HepG2 (cell line): ENCODE measurements around the gene NAXD. TPM values are rescaled to one million over a fixed set of nuclear protein-coding genes. Genes with fewer than 3 reads are reported as not detected.
A peak's percentile ranks its signal among the peaks of the same experiment; 100 is the strongest.

Experiments used
- AHR ChIP-seq: IDR thresholded peaks from 2 replicates; pipeline ENCODE4 v1.6.1; 2018; ENCODE audit warnings: missing genetic modification reagents, missing compliant biosample characterization
- BRD4 ChIP-seq: sonication (generic); formaldehyde crosslinking; IDR thresholded peaks from 2 replicates; pipeline ENCODE4 v1.4.0; 2020; ENCODE audit warnings: missing genetic modification reagents
- CEBPG ChIP-seq: IDR thresholded peaks from 2 replicates; pipeline ENCODE4 v1.6.1; 2016
- DR1 ChIP-seq: sonication (generic); formaldehyde crosslinking; IDR thresholded peaks from 2 replicates; pipeline ENCODE4 v1.8.0; 2021; ENCODE audit warnings: mild to moderate bottlenecking, missing genetic modification reagents, inconsistent platforms
- FOXK2 ChIP-seq: fragments of 450-650 bp; IDR thresholded peaks from 2 replicates; pipeline ENCODE4 v1.6.1; 2016
- GTF3A ChIP-seq: sonication (generic); formaldehyde crosslinking; conservative IDR thresholded peaks from 2 replicates; pipeline ENCODE4 v1.4.0; 2020; ENCODE audit warnings: mild to moderate bottlenecking, missing genetic modification reagents
- HDAC2 ChIP-seq: sonication (generic); formaldehyde crosslinking; IDR thresholded peaks from 2 replicates; pipeline ENCODE4 v1.4.0; 2020; ENCODE audit warnings: missing genetic modification reagents
- HINFP ChIP-seq: sonication (generic); formaldehyde crosslinking; IDR thresholded peaks from 2 replicates; pipeline ENCODE4 v1.4.0; 2020; ENCODE audit warnings: low read depth, mild to moderate bottlenecking, missing genetic modification reagents
- KLF13 ChIP-seq: sonication (generic); formaldehyde crosslinking; IDR thresholded peaks from 2 replicates; pipeline ENCODE4 v1.4.0; 2020; ENCODE audit warnings: mild to moderate bottlenecking, missing genetic modification reagents
- KLF9 ChIP-seq: IDR thresholded peaks from 2 replicates; pipeline ENCODE4 v1.6.1; 2016; ENCODE audit warnings: low read depth
- MBNL3 ChIP-seq: fragments of 250-450 bp; sonication (Bioruptor Pico); conservative IDR thresholded peaks from 2 replicates; pipeline ENCODE4 v1.8.0; 2022; ENCODE audit warnings: mild to moderate bottlenecking, inconsistent platforms
- NR2C2 ChIP-seq: sonication (generic); formaldehyde crosslinking; IDR thresholded peaks from 2 replicates; pipeline ENCODE4 v1.4.0; 2020; ENCODE audit warnings: missing genetic modification reagents, mild to moderate bottlenecking, moderate library complexity, borderline replicate concordance
- PCBP2 ChIP-seq: fragments of 200-400 bp; formaldehyde crosslinking; optimal IDR thresholded peaks from 2 replicates; pipeline ENCODE3; 2018; ENCODE audit warnings: low read length, low read depth; ENCODE audit not compliant: poor library complexity, severe bottlenecking
- POLR2G ChIP-seq: fragments of 200-400 bp; formaldehyde crosslinking; IDR thresholded peaks from 2 replicates; pipeline ENCODE4 v1.6.1; 2018; ENCODE audit warnings: mild to moderate bottlenecking, low read depth, low read length, moderate library complexity
- PRMT3 ChIP-seq: sonication (generic); formaldehyde crosslinking; IDR thresholded peaks from 2 replicates; pipeline ENCODE4 v1.8.1; 2022; ENCODE audit warnings: low read depth, mild to moderate bottlenecking, moderate library complexity, missing genetic modification reagents, borderline replicate concordance
- SPEN ChIP-seq: sonication (generic); formaldehyde crosslinking; IDR thresholded peaks from 2 replicates; pipeline ENCODE4 v1.5.1; 2020; ENCODE audit warnings: low read depth, mild to moderate bottlenecking, missing genetic modification reagents
- THAP11 ChIP-seq: IDR thresholded peaks from 2 replicates; pipeline ENCODE4 v1.6.1; 2016; ENCODE audit warnings: missing biosample characterization, missing genetic modification reagents
- ZBTB43 ChIP-seq: sonication (generic); formaldehyde crosslinking; conservative IDR thresholded peaks from 2 replicates; pipeline ENCODE4 v1.4.0; 2020; ENCODE audit warnings: missing genetic modification reagents
- ZNF12 ChIP-seq: sonication (generic); formaldehyde crosslinking; IDR thresholded peaks from 2 replicates; pipeline ENCODE4 v1.5.0; 2020; ENCODE audit warnings: missing genetic modification reagents
- ZNF747 ChIP-seq: sonication (generic); formaldehyde crosslinking; IDR thresholded peaks from 2 replicates; pipeline ENCODE4 v1.8.1; 2023; ENCODE audit warnings: missing genetic modification reagents, mild to moderate bottlenecking, borderline replicate concordance
- ZSCAN30 ChIP-seq: sonication (generic); formaldehyde crosslinking; IDR thresholded peaks from 2 replicates; pipeline ENCODE4 v1.5.0; 2020; ENCODE audit warnings: mild to moderate bottlenecking, missing genetic modification reagents
- polyA plus RNA-seq, 8 experiments: library from polyadenylated mRNA; depleted of rRNA in 3 of 8; stranded (reverse) in 7 of 8; unstranded in 1 of 8; fragments of >200 nt; fragmentation: Illumina TruSeq in 4 of 8; extraction: Trizol in 4 of 8; gene quantifications; 2 replicates each; pipeline versions ENCODE4 v1.2.1 to v1.2.3, GENCODE V29; 2011 to 2016; ENCODE audit warnings: low read depth in 4 of 8, missing spikeins in 1 of 8, mixed read lengths in 1 of 8; ENCODE audit not compliant: insufficient read depth in 1 of 8
- total RNA-seq, 5 experiments: library from RNA; depleted of rRNA; stranded (reverse); fragments of >200 nt; fragmentation: Illumina TruSeq; extraction: Trizol; gene quantifications; 2 replicates each; pipeline ENCODE4 v1.2.3, GENCODE V29; 2016; ENCODE audit warnings: low read depth in 1 of 5
- TF ChIP-seq, protein P1 (sequence below), 2 experiments: sonication (generic) in 1 of 2; formaldehyde crosslinking in 1 of 2; IDR thresholded peaks; 2 replicates each; pipeline versions ENCODE4 v1.4.0 to v1.6.1; 2018 to 2020; ENCODE audit warnings: missing genetic modification reagents in 2 of 2, borderline replicate concordance in 1 of 2, low read depth in 1 of 2, mild to moderate bottlenecking in 1 of 2, missing biosample characterization in 1 of 2
- TF ChIP-seq, protein P2 (sequence below): sonication (generic); formaldehyde crosslinking; IDR thresholded peaks from 2 replicates; pipeline ENCODE4 v1.5.0; 2020; ENCODE audit warnings: mild to moderate bottlenecking, missing genetic modification reagents, moderate library complexity

The NAXD gene
- total and polyA plus RNA-seq, 2 of the 13 experiments (the other 11 are each of a cell fraction or from before 2014, with no cell fraction given), result 19.0 to 23.2 TPM

DNA sequence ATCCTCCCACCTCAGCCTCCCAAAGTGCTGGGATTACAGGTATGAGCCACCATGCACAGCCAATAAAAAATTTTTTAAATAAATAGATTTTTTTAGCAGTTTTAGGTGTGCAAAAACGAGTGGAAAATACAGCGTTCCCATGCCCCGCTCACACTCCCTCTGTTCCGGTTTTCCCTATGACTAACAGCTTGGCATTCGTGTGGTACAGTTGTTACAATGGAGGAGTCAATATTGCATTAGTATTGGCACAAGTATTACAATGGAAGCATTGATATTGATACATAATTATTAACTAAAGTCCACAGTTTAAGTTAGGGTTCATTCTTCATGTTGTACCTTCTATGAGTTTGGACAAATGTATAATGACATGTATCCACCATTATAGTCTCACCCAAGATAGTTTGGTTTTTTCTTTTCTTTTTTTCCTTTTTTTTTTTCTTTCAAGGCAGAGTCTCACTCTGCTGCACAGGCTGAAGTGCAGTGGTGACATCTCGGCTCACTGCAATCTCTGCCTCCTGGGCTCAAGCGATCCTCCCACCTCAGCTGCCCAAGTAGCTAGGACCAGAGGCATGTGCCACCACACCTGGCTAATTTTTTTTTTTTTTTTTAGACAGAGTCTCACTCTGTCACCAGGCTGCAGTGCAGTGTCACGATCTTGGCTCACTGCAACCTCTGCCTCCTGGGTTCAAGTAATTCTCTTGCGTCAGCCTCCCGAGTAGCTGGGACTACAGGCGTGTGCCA lies 38.4 kb upstream of the NAXD start (continued):
- no peak for TF ChIP-seq ZNF12
- TF ChIP-seq KLF9, result no peak
- TF ChIP-seq SPEN, result no peak
- no peak for TF ChIP-seq GTF3A (CRISPR knock-in tag)
- TF ChIP-seq, protein P1, sequence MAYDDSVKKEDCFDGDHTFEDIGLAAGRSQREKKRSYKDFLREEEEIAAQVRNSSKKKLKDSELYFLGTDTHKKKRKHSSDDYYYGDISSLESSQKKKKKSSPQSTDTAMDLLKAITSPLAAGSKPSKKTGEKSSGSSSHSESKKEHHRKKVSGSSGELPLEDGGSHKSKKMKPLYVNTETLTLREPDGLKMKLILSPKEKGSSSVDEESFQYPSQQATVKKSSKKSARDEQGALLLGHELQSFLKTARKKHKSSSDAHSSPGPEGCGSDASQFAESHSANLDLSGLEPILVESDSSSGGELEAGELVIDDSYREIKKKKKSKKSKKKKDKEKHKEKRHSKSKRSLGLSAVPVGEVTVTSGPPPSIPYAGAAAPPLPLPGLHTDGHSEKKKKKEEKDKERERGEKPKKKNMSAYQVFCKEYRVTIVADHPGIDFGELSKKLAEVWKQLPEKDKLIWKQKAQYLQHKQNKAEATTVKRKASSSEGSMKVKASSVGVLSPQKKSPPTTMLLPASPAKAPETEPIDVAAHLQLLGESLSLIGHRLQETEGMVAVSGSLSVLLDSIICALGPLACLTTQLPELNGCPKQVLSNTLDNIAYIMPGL (CRISPR knock-in tag; IDR thresholded peaks at IDR 0.05; ENCODE audit: borderline replicate concordance in 1 of 2, low read depth in 1 of 2), result no peak
- peak; percentile 98 for TF ChIP-seq ZBTB43 (CRISPR knock-in tag)
- TF ChIP-seq KLF13 (CRISPR knock-in tag), result no peak
- no peak for TF ChIP-seq ZSCAN30 (CRISPR knock-in tag)
- TF ChIP-seq FOXK2, result no peak
- TF ChIP-seq THAP11 (CRISPR knock-in tag), result no peak
- TF ChIP-seq, protein P2, sequence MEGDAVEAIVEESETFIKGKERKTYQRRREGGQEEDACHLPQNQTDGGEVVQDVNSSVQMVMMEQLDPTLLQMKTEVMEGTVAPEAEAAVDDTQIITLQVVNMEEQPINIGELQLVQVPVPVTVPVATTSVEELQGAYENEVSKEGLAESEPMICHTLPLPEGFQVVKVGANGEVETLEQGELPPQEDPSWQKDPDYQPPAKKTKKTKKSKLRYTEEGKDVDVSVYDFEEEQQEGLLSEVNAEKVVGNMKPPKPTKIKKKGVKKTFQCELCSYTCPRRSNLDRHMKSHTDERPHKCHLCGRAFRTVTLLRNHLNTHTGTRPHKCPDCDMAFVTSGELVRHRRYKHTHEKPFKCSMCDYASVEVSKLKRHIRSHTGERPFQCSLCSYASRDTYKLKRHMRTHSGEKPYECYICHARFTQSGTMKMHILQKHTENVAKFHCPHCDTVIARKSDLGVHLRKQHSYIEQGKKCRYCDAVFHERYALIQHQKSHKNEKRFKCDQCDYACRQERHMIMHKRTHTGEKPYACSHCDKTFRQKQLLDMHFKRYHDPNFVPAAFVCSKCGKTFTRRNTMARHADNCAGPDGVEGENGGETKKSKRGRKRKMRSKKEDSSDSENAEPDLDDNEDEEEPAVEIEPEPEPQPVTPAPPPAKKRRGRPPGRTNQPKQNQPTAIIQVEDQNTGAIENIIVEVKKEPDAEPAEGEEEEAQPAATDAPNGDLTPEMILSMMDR (CRISPR knock-in tag), result no peak
- no peak for TF ChIP-seq BRD4 (CRISPR knock-in tag)
- TF ChIP-seq HDAC2 (CRISPR knock-in tag), result no peak
- TF ChIP-seq DR1 (CRISPR knock-in tag), result no peak
- no peak for TF ChIP-seq ZNF747
- no peak for TF ChIP-seq PCBP2
- no peak for TF ChIP-seq AHR
- TF ChIP-seq PRMT3, result no peak
- peak; percentile 87 for TF ChIP-seq CEBPG (CRISPR knock-in tag)
- TF ChIP-seq HINFP (CRISPR knock-in tag), result no peak
- TF ChIP-seq POLR2G, result no peak
- no peak for TF ChIP-seq MBNL3 (CRISPR knock-in tag)
- TF ChIP-seq NR2C2 (CRISPR knock-in tag), result no peak
